Central memory CD8-positive, alpha-beta T cell (primary cell): ENCODE data around the gene CASP10.
"Not testable (repeated sequence)": the region's sequence is repeated elsewhere in the genome, so short reads cannot be mapped to it uniquely, and the experiment has no call there.

Source experiments
- ATAC-seq: fragments of 150-1000 bp; cut with Tn5 transposase; replicated peaks from 2 replicates; pipeline ENCODE4 v1.10.0; 2022; ENCODE audit warnings: mild to moderate bottlenecking, moderate FRiP score, moderate number of reproducible peaks; ENCODE audit not compliant: poor library complexity, severe bottlenecking; ENCODE audit errors: extremely low read depth
- DNase-seq, 2 donors: peaks; one replicate each; pipeline ENCODE4 v3.0.0; 2021; ENCODE audit warnings: low spot score in 2 of 2
- H3K27ac Mint-ChIP-seq: one replicate; pipeline ENCODE4 v1.8.0; 2022; ENCODE audit warnings: low read depth, mild to moderate bottlenecking, moderate library complexity, mixed read lengths
- H3K27me3 Mint-ChIP-seq: one replicate; pipeline ENCODE4 v1.8.0; 2022; ENCODE audit warnings: mixed read lengths
- H3K36me3 Mint-ChIP-seq: one replicate; pipeline ENCODE4 v1.8.0; 2022; ENCODE audit warnings: mild to moderate bottlenecking, moderate library complexity, mixed read lengths; ENCODE audit not compliant: insufficient read depth
- H3K4me1 Mint-ChIP-seq: one replicate; pipeline ENCODE4 v1.8.0; 2022; ENCODE audit warnings: mixed read lengths
- H3K4me3 Mint-ChIP-seq: one replicate; pipeline ENCODE4 v1.8.0; 2022; ENCODE audit warnings: mild to moderate bottlenecking, moderate library complexity, mixed read lengths
- H3K9me3 Mint-ChIP-seq: one replicate; pipeline ENCODE4 v1.8.0; 2022; ENCODE audit warnings: mixed read lengths

CASP10 gene

DNA sequence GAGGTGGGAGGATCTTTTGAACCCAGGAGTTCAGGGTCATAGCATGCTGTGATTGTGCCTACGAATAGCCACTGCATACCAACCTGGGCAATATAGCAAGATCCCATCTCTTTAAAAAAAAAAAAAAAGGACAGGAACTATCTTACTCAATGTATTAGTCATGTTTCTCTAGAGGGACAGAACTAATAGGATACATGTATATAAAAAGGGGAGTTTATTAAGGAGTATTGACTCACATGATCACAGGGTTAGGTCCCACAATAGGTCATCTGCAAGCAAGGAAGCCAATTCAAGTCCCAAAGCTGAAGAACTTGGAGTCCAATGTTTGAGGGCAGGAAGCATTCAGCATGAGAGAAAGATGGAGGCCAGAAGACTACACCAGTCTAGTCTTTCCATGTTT is 18.8 kb upstream of the CASP10 start:
- no peak overlapping the region for H3K27ac Mint-ChIP-seq
- H3K27me3 Mint-ChIP-seq, result no peaks in the 10 kb centered on the region
- DNase-seq, result no peak
- no peak for ATAC-seq
- H3K9me3 Mint-ChIP-seq, result no peaks in the 10 kb centered on the region
- H3K4me1 Mint-ChIP-seq, result peaks cover 13% of the 10 kb centered on the region
- H3K4me3 Mint-ChIP-seq, result no peak overlapping the region
- peaks cover 68% of the 10 kb centered on the region for H3K36me3 Mint-ChIP-seq

DNA sequence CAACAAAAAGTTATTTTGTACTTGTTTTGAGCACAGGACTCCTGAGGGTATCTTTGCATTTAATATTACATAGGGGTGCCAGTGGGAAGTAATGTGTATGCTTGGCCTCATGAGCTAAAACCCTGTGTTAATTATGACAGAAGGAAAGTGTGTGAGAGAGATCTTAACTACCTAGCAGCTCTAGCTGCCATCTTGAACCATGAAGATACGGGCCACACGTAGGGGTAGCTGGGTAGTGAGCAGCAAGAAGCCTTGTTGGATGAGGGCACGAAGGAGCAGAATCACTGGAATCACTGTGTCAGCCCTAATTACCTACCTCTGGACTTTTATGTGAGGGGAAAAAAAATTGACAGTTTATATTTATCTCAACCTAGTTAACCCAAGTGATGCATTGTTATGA is 15.4 kb upstream of the CASP10 start:
- no peaks in the 10 kb centered on the region for H3K27me3 Mint-ChIP-seq
- no peak for ATAC-seq

DNA sequence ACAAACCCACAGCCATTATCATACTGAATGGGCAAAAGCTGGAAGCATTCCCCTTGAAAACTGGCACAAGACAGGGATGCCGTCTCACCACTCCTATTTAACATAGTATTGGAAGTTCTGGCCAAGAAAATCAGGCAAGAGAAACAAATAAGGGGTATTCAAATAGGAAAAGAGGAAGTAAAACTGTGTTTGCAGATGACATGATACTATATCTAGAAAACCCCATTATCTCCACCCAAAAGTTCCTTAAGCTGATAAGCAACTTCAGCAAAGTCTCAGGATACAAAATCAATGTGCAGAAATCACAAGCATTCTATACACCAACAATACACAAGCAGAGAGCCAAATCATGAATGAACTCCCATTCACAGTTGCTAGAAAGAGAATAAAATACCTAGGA is 14.4 kb upstream of the CASP10 start:
- H3K27ac Mint-ChIP-seq, DNase-seq, H3K9me3 Mint-ChIP-seq, ATAC-seq, H3K4me1 Mint-ChIP-seq, H3K4me3 Mint-ChIP-seq, H3K27me3 Mint-ChIP-seq: not testable (repeated sequence)
- H3K36me3 Mint-ChIP-seq, result peaks cover 32% of the 10 kb centered on the region

More for the DNA sequence above, 15.4 kb upstream of the CASP10 start:
- peaks cover 6% of the 10 kb centered on the region for H3K9me3 Mint-ChIP-seq
- H3K4me1 Mint-ChIP-seq, result peaks cover 2% of the 10 kb centered on the region
- no peak overlapping the region for H3K4me3 Mint-ChIP-seq
- H3K27ac Mint-ChIP-seq, result no peak overlapping the region
- DNase-seq, result no peak
- peaks cover 42% of the 10 kb centered on the region for H3K36me3 Mint-ChIP-seq

DNA sequence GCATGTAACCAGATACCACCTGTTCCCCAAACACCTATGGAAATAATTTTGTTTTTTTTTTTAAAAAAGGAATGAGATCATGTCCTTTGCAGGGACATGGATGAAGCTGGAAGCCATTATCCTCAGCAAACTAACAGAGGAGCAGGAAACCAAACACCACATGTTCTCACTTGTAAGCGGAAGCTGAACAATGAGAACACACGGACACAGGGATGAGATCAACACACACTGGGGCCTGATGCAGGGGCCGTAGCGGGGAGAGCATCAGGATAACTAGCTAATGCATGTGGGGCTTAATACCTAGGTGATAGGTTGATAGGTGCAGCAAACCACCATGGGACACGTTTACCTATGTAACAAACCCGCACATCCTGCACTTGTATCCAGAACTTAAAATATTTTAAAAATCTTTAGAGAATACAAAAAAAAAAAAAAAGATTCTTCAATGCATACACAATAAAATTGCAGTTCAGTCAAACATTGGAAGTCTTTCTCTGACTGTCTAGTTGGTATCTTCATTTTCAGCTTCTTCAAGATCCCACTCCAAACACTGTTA is 11.6 kb upstream of the CASP10 start:
- ATAC-seq (no peak), DNase-seq (no peak)
- peaks cover 12% of the 10 kb centered on the region for H3K36me3 Mint-ChIP-seq
- peaks cover 6% of the 10 kb centered on the region for H3K9me3 Mint-ChIP-seq
- peaks cover 10% of the 10 kb centered on the region for H3K4me1 Mint-ChIP-seq
- no peak overlapping the region for H3K27ac Mint-ChIP-seq
- no peak overlapping the region for H3K4me3 Mint-ChIP-seq
- no peaks in the 10 kb centered on the region for H3K27me3 Mint-ChIP-seq

DNA sequence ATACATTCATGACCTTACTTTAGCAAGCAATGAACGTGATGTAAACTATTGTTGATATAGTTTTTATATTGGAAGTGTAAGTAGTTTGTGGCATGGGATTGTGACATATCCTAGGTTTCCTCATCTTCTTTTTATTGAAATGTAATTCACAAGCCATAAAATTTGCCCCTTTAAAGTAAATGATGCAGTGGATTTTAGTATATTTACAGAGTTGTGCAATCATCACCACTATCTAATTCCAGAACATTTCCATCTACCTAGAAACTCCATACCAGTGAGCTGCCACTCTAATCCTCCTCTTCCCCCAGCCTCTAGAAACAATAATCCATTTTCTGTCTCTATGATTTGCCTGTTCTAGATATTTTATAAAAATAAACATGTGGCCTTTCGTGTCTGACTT is 10.7 kb upstream of the CASP10 start:
- Mint-ChIP-seq H3K4me3 (no peak overlapping the region), H3K27me3 (no peaks in the 10 kb centered on the region), H3K4me1 (peaks cover 12% of the 10 kb centered on the region), H3K27ac (peak overlapping the region; percentile 29), H3K36me3 (peaks cover 6% of the 10 kb centered on the region), H3K9me3 (peaks cover 6% of the 10 kb centered on the region)
- ATAC-seq, result no peak
- no peak for DNase-seq

DNA sequence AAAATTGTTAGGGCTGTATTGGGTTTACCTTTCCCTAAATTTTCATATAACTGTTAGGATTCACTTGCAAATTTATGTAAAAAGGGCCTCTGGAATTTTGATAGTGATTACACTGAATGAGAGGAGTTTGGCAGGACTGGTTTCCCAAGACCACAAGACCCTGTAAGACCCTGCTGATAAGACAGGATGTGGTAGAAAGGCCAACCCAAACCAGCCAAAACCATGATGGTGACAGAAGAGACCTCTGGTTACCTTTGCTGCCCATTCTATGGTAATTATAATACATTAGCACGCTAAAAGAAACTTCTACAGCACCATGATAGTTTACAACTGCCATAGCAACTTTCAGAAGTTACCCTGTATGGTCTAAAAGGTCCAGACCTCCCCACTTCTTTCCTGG is 8.3 kb upstream of the CASP10 start:
- no peak overlapping the region for H3K27ac Mint-ChIP-seq
- H3K9me3 Mint-ChIP-seq, result peaks cover 6% of the 10 kb centered on the region
- peaks cover 15% of the 10 kb centered on the region for H3K4me1 Mint-ChIP-seq
- H3K4me3 Mint-ChIP-seq, result no peak overlapping the region
- H3K27me3 Mint-ChIP-seq, result no peaks in the 10 kb centered on the region
- ATAC-seq (no peak), DNase-seq (no peak)
- H3K36me3 Mint-ChIP-seq, result no peaks in the 10 kb centered on the region

DNA sequence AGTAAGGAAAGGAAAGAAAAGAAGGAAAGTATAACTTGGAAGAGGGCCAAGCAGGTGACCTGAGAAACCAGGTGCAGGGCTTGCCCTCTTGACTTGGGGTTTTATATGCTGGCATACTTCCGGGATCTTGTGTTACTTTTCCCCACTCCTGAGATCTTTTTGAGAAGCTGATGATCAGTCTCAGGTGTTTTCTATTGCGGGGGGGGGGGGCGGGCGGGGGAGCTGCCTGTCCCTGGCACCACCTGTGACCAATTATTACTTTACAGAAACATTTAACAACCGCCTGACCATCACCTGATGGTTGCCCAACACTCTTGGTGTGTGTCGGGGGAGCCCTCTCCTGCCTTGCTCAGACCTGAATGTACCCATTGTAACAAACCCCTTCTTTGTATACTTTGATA is 6.9 kb upstream of the CASP10 start:
- Mint-ChIP-seq H3K27me3 (no peaks in the 10 kb centered on the region), H3K4me1 (peaks cover 15% of the 10 kb centered on the region), H3K36me3 (no peaks in the 10 kb centered on the region), H3K4me3 (no peak overlapping the region), H3K27ac (peak overlapping the region; percentile 67), H3K9me3 (peaks cover 6% of the 10 kb centered on the region)
- DNase-seq (no peak), ATAC-seq (no peak)

DNA sequence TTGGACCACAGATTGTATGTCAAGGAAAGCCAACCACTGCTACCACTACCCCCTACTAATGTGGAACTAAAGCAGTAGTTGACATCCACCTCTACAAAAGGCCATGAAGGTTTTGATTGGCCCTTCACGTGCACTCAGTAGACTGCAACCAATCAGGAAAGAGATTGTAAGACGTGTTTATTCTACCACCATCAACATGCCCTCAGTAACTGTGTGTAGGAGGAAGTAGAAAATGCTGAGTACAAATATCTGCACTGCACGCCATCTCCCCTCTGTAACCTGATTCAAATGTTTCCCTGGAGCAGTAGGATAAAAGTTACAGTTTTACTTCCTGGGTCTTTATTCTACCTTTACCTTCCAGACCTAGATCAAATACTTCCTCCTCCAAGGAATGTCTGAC is 2.9 kb upstream of the CASP10 start:
- H3K4me3 Mint-ChIP-seq, result no peak overlapping the region
- H3K9me3 Mint-ChIP-seq, result no peaks in the 10 kb centered on the region
- no peak for DNase-seq
- peaks cover 3% of the 10 kb centered on the region for H3K36me3 Mint-ChIP-seq
- H3K27me3 Mint-ChIP-seq, result no peaks in the 10 kb centered on the region
- peaks cover 34% of the 10 kb centered on the region for H3K4me1 Mint-ChIP-seq
- no peak overlapping the region for H3K27ac Mint-ChIP-seq
- no peak for ATAC-seq

DNA sequence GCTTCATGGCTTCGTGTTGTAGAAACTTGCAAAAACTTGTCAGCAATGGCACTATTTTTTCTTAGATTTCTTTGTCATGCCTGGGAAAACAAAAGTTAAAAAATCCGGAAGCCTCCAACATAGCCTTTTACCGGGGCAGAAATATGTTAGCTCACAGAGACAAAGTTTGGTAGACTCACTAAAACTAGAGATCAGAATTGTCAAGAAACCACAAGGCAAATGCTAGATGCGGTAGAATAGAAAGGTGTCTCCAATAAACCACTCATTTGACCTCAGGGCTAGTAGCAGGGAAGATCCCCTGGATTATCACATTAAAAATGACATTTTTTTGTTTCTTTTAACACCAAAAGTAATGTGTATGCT is 405 bp downstream of the CASP10 start:
- Mint-ChIP-seq H3K27ac (peak overlapping the region; percentile 81), H3K4me1 (peaks cover 33% of the 10 kb centered on the region), H3K36me3 (peaks cover 18% of the 10 kb centered on the region), H3K9me3 (no peaks in the 10 kb centered on the region), H3K27me3 (no peaks in the 10 kb centered on the region), H3K4me3 (peak overlapping the region; percentile 89)
- ATAC-seq, result peak; percentile 17
- no peak for DNase-seq

DNA sequence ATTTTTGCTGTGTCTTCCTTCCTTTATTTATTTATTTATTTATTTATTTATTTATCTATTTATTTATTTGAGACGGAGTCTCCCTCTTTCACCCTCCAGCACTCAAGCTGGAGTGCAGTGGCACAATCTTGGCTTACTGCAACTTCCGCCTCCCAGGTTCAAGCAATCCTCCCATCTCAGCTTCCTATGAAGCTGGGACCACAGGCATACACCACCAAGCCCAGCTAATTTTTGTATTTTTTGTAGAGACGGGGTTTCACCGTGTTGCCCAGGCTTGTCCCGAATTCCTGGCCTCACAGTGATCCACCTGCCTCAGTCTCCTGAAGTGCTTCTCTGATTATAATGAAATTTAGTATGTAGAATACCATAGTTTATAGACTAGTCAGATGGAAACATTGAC is 894 bp downstream of the CASP10 start:
- Mint-ChIP-seq H3K4me3 (peak overlapping the region; percentile 89), H3K36me3 (peaks cover 22% of the 10 kb centered on the region), H3K27ac (peak overlapping the region; percentile 81), H3K4me1 (peaks cover 33% of the 10 kb centered on the region)
- DNase-seq, H3K9me3 Mint-ChIP-seq, H3K27me3 Mint-ChIP-seq, ATAC-seq: not testable (repeated sequence)

DNA sequence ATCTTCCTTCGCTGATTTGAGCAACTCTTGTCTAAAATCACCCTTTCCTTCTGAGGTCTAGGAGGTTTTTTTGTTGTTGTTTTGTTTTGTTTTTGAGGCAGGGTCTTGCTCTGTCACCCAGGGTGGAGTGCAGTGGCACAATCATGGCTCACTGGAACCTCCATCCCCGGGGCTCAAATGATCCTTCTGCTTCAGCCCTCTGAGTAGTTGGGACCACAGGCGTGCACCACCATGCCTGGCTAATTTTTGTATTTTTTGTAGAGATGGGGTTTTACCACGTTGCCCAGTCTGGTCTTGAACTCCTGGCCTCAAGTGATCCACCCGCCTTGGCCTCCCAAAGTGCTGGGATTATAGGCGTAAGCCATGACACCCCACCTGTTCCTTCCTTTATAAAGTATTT is 1.3 kb downstream of the CASP10 start:
- peaks cover 23% of the 10 kb centered on the region for H3K36me3 Mint-ChIP-seq

DNA sequence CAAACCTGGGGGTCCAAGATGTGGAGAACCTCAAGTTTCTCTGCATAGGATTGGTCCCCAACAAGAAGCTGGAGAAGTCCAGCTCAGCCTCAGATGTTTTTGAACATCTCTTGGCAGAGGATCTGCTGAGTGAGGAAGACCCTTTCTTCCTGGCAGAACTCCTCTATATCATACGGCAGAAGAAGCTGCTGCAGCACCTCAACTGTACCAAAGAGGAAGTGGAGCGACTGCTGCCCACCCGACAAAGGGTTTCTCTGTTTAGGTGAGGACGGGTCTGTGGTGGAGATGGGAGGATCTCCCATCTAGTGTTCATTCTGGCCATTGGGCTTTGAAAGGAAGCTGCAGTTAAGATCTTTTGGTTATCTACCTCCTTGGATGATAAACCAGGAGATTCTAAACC is 2.9 kb downstream of the CASP10 start:
- Mint-ChIP-seq H3K27me3 (no peaks in the 10 kb centered on the region), H3K9me3 (no peaks in the 10 kb centered on the region), H3K4me3 (peak overlapping the region; percentile 89), H3K36me3 (peaks cover 23% of the 10 kb centered on the region), H3K27ac (no peak overlapping the region), H3K4me1 (peaks cover 38% of the 10 kb centered on the region)
- ATAC-seq, result no peak
- DNase-seq, result no peak

More for the DNA sequence above, 1.3 kb downstream of the CASP10 start:
- Mint-ChIP-seq H3K4me1 (peaks cover 33% of the 10 kb centered on the region), H3K27ac (peak overlapping the region; percentile 81), H3K4me3 (peak overlapping the region; percentile 89)
- not testable (repeated sequence) for ATAC-seq, H3K9me3 Mint-ChIP-seq, H3K27me3 Mint-ChIP-seq, DNase-seq

DNA sequence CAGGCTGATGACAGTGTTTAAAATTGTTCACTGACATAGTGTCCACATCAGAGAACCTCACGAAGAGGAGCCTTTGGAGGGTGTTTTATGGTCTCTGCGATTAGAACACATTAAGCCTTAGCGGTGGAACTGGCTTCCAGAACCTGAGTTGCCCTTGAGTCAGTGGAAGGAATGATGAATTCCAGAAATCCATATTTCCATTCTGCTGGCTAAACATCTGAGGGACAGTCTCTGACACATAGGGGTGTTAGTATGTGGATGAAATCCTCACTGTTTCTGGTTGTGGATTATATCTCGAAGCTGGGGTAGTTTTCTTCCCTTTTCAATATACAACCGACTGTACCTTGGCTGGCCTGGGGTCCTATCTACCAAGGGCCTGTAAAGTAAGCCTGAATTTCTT is 4.0 kb downstream of the CASP10 start:
- Mint-ChIP-seq H3K27ac (peak overlapping the region; percentile 16), H3K4me1 (peaks cover 49% of the 10 kb centered on the region), H3K4me3 (no peak overlapping the region), H3K27me3 (no peaks in the 10 kb centered on the region), H3K9me3 (no peaks in the 10 kb centered on the region), H3K36me3 (peaks cover 23% of the 10 kb centered on the region)
- ATAC-seq, result no peak
- no peak for DNase-seq

DNA sequence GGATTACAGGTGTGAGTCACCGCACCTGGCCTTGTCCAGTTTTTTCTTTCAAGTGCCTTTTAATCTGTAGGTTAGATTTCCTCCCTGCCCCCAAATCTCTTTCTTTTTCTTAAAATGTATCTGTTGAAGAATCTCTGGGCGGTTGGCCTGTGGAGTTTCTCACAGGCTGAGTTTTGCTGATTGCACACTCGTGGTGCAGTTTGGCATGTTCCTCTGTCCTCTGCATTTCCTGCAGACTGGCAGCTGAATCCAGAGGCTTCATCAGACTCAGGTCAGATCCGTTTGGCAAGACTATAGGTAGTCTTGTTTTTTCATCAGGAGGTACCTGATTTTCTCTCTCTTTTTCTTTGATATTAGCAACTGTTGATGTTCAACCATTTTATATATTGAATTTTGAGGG is 5.5 kb downstream of the CASP10 start:
- ATAC-seq (no peak), DNase-seq (no peak)
- Mint-ChIP-seq H3K4me3 (no peak overlapping the region), H3K27me3 (no peaks in the 10 kb centered on the region), H3K4me1 (peaks cover 52% of the 10 kb centered on the region), H3K27ac (no peak overlapping the region), H3K36me3 (peaks cover 23% of the 10 kb centered on the region), H3K9me3 (no peaks in the 10 kb centered on the region)
